H54 (cell line): ENCODE measurements around the gene CRYBB2.
"Not testable (repeated sequence)": the region's sequence is repeated elsewhere in the genome, so short reads cannot be mapped to it uniquely, and the experiment has no call there.

Experiments
- DNase-seq: peaks from one replicate; pipeline ENCODE4 v3.0.0; 2011; ENCODE audit warnings: low spot score, mixed read lengths; ENCODE audit not compliant: insufficient read length
- FAIRE-seq: peaks from 3 replicates; lab custom pipeline; 2011; peaks lifted over from hg19 to GRCh38; lab: Jason Lieb, UNC
- POLR2A ChIP-seq: IDR thresholded peaks from 2 replicates; pipeline ENCODE4 v1.6.1; 2011; ENCODE audit warnings: low read depth, mild to moderate bottlenecking, low read length

CRYBB2 gene

GRCh38 chr22:25206998-25207397 is 12.4 kb upstream of the CRYBB2 start:
- DNase-seq (no peak), FAIRE-seq (no peak)
- no peak for TF ChIP-seq POLR2A

- FAIRE-seq (no peak), DNase-seq (no peak)
- no peak for TF ChIP-seq POLR2A
Observed at GRCh38 chr22:25207553-25208157, 11.8 kb upstream of the CRYBB2 start.

DNA sequence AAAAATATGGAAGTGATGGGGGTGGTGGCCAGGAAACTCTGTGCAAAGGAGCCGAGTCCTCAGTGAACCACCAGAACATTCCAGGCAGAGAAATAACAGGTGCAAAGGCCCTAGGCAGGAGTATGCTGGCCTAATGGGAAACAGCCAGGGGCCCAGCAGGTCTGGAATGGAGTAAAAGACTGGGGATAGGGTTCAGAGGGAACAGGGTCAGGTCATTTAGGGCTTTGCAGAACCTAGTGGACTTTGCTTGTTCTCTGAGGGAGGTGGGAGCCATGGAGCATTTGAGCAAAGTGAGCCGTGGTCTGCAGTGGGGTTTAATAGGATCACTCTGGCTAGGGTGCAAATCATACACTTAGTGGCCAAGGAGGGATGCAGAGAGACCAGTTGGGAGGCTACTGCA is 11.1 kb upstream of the CRYBB2 start:
- no peak for TF ChIP-seq POLR2A
- FAIRE-seq (no peak), DNase-seq (no peak)

DNA sequence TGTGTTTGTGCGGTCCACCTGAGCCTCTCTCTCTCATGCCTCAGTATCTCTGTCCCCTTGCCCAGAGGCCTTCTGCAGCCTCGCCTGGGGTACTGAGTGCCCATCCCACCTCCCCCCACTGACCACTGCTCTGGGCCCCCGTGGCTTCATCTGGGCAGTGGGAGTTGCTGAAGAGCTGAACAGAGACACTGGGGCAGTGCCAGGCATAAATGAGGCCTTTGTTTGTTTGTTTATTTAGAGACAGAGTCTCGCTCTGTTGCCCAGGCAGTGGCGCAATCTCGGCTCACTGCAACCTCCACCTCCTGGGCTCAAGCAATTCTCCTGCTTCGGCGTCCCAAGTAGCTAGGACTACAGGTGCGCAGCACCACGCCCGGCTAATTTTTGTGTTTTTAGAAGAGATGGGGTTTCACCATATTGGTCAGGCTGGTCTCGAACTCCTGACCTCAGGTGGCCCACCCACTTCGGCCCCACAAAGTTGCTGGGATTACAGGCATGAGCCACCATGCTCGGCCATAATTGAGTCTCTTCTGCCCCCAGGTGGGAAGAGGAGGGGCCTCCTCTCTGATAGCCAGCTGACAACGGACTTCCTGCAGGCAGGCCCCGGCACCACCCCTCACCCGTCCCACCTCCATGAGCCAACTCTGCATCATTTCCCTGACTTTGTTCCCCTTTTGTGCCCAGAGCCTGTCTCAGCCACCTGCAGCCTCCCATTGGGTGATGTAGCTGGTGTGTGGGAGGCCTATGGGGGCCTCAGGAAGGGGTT is 10.5 kb upstream of the CRYBB2 start:
- DNase-seq = no peak
- no peak for TF ChIP-seq POLR2A
- FAIRE-seq = no peak

- DNase-seq (no peak), FAIRE-seq (no peak)
- no peak for TF ChIP-seq POLR2A
Observed at GRCh38 chr22:25210793-25211192, 8.6 kb upstream of the CRYBB2 start.

DNA sequence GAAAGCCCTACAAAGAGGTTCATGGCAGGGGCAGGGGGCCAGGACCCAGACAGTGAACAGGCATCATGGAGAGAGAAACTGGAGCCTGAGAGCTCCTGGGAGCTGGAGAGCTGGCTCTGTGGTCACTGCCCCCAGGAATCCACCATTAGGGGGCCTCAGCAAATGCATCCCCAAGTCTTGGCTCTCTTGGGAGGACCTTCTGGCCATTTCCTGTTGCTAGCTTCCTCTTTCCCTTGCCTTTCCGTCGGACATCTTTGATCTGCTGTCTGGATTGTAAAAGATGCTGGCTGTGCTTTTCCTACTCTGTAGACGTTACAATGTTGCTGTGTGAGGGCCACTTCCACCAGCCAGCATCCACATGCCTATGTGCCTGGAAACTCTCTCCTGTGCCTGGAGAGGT is 7.1 kb upstream of the CRYBB2 start:
- DNase-seq (no peak), FAIRE-seq (no peak)
- no peak for TF ChIP-seq POLR2A

DNA sequence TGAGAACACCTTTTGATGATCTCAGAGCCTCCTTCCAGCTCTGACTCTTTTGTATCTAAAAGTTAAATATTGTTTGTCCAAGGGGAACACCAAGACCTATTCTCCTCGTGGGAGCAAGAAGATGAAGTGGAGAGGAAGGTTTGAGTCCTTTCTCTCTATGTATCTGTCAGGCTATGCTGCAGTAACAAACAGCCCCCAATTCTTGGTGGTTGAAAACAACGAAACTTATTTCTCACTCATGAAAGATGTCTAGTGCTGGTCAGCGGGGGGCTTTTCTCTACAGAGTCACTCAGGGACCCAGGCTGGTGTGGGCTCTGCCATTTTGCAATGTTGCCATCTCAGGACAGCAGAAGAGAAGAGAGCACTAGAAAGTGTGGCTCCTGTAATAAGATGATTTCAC is 6.2 kb upstream of the CRYBB2 start:
- TF ChIP-seq POLR2A = no peak
- no peak for DNase-seq
- FAIRE-seq = no peak

- FAIRE-seq = no peak
- no peak for DNase-seq
- TF ChIP-seq POLR2A = no peak
Observed at GRCh38 chr22:25216230-25216629, 3.2 kb upstream of the CRYBB2 start.

- no peak for FAIRE-seq
- TF ChIP-seq POLR2A = no peak
- no peak for DNase-seq
Observed at GRCh38 chr22:25219948-25220442, 556 bp downstream of the CRYBB2 start.

DNA sequence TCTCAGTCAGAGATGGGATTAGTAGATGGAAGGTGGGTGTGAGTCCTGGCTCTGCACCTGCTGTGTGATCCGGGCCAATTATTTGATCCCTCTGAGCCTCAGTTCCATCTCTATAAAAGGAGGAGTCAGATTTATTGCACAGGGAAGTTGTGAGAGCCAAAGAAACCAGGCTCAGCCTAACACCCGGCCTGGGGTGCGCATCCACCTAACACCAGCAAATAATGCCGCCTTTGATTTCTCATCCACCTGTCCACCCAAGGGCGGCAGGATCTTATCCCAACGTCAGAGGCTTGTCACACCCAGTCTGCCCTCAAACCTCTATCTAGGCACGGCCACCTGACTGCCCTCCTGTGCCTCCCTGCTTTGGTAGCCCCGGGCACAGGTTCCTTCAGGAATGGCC is 2.4 kb downstream of the CRYBB2 start:
- DNase-seq (no peak), FAIRE-seq (no peak)
- no peak for TF ChIP-seq POLR2A

DNA sequence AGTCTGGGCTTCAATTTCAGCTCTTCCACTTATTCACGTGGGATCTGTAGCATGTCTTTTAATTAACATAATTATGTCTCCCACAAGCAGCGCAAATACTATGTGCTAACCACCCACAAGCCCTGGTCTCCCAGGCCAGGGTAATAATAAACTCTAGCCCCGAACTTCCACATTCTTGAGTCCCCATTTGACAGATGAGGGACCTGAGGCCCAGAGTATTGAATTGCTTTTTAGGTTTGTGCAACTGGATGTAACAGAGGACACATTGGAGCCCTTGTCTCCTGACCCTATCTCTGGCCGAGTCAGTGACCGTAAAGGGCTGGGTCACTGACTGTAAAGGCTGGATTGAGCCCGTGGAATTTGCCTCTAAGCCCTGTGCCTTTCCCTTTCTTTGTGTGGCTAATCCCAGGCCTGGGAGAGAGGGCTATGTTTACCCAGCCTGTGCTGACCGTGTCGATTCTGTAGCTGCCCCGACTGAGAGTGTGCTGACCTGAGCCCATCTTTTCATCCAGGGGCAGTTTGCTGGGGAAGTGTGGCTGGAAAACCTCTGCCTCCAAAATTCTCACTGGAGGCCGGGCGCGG is 3.9 kb downstream of the CRYBB2 start:
- TF ChIP-seq POLR2A = no peak
- FAIRE-seq = no peak
- DNase-seq = no peak

DNA sequence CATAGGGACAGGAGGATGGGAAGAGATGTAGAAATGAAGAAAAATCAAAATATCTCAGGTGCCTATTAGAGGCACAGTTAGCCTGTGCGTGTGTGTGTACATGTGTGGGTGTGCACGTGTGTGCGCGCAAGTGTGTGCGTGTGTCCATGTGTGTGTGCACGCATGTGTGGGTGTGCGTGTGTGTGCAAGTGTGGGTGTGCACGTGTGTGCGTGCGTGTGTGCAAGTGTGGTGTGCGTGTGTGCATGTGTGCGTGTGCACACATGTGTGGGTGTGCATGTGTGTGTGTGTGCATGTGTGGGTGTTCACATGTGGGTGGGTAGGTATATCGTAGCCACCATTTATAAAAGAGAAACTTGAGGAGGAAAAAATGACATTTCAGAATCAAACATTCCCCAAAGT is 9.4 kb downstream of the CRYBB2 start:
- no peak for FAIRE-seq
- no peak for DNase-seq
- TF ChIP-seq POLR2A = no peak

DNA sequence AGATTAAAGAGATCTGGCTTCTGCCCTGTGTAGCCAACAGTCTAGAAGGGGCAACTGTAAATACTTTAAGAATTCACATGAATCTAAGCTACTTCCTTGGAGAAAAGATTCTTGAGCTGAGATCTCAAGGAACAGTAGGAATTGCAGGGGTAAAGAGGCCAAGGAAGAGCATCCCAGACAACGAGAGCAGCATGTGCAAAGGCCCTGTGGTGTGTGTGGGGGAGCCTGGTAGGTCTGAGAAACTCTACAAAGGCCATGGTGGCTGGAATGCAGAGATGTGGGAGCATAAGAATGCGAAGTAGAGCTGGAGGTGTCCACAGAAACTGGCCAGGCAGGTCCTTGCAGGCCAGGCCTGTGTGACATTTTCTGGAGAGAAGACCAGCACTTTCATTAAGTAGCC is 11.3 kb downstream of the CRYBB2 start:
- not testable (repeated sequence) for DNase-seq, FAIRE-seq

DNA sequence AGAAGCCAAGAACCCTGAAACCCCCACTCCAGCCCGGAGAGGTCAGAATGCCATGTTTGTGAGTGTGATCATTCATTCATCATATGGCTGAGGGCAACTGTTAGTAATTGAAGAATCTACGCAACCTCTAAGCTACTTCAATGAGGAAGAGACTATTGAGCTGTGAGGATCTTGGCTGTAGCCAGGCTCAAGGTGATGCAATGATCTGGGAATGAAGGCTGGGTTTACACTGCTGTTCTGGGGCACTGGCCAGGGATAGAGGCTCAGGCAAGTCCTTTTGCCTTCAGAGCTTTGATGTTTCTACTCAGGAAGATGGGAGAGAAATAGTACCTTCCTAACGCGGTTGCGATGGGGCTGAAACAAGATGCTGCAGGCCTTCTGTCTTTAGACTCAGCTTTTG is 12.9 kb downstream of the CRYBB2 start:
- TF ChIP-seq POLR2A = no peak
- FAIRE-seq (no peak), DNase-seq (no peak)

- not testable (repeated sequence) for FAIRE-seq, DNase-seq
Observed at GRCh38 chr22:25233706-25234105, 14.3 kb downstream of the CRYBB2 start.
